ENCODE data around the gene ANKRD40. TPM values are rescaled to one million over a fixed set of nuclear protein-coding genes. Genes with fewer than 3 reads are reported as not detected.

ANKRD40 gene
- total RNA-seq = 19.6 and 23.8 TPM in 2 replicates

GRCh38 chr17:50707289-50708049 is at the start of gene ANKRD40:
ANKRD40 (minus strand) TSS chr17:50707914; CDS start chr17:50707654, 260 bp downstream.

GRCh38 chr17:50719144-50719923 is 11.6 kb upstream of the ANKRD40 start, which contains the start of gene LUC7L3:
LUC7L3 (plus strand) TSS chr17:50719603; CDS start chr17:50719733, 130 bp downstream.

Other genes with a start within 250 kb of the ANKRD40 start
- not detected in 2 replicates for gene CHAD, start 239.0 kb downstream of the ANKRD40 start, total RNA-seq
- 13.0 and 14.3 TPM in 2 replicates for gene RSAD1, start 229.1 kb downstream of the ANKRD40 start, total RNA-seq
- not detected in 2 replicates for gene MYCBPAP, start 199.5 kb downstream of the ANKRD40 start, total RNA-seq
- gene EPN3, start 175.2 kb downstream of the ANKRD40 start, total RNA-seq = not detected in 2 replicates
- 70.1 and 91.2 TPM in 2 replicates for gene SPATA20, start 160.7 kb downstream of the ANKRD40 start, total RNA-seq
- 0.16 TPM in 1 of 2 replicates, not detected in the other for gene CACNA1G, start 147.2 kb downstream of the ANKRD40 start, total RNA-seq
- gene ABCC3, start 73.0 kb downstream of the ANKRD40 start, total RNA-seq = 16.6 and 26.1 TPM in 2 replicates
- gene LUC7L3, start 11.7 kb upstream of the ANKRD40 start, total RNA-seq = 14.7 and 25.1 TPM in 2 replicates
- gene ANKRD40CL, start 59.6 kb upstream of the ANKRD40 start, total RNA-seq = not detected in 2 replicates
- not detected in 2 replicates for gene WFIKKN2, start 127.7 kb upstream of the ANKRD40 start, total RNA-seq
- gene TOB1, start 158.4 kb upstream of the ANKRD40 start, total RNA-seq = 2.9 and 6.5 TPM in 2 replicates

Measured in cardiac atrium fibroblast (primary cell).